COLO829 (cell line): ENCODE results near the gene RER1.

Experiments used
- DNase-seq: peaks from one replicate; pipeline ENCODE4 v3.0.0; 2012; ENCODE audit warnings: low spot score

RER1 gene, protein sequence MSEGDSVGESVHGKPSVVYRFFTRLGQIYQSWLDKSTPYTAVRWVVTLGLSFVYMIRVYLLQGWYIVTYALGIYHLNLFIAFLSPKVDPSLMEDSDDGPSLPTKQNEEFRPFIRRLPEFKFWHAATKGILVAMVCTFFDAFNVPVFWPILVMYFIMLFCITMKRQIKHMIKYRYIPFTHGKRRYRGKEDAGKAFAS

DNA sequence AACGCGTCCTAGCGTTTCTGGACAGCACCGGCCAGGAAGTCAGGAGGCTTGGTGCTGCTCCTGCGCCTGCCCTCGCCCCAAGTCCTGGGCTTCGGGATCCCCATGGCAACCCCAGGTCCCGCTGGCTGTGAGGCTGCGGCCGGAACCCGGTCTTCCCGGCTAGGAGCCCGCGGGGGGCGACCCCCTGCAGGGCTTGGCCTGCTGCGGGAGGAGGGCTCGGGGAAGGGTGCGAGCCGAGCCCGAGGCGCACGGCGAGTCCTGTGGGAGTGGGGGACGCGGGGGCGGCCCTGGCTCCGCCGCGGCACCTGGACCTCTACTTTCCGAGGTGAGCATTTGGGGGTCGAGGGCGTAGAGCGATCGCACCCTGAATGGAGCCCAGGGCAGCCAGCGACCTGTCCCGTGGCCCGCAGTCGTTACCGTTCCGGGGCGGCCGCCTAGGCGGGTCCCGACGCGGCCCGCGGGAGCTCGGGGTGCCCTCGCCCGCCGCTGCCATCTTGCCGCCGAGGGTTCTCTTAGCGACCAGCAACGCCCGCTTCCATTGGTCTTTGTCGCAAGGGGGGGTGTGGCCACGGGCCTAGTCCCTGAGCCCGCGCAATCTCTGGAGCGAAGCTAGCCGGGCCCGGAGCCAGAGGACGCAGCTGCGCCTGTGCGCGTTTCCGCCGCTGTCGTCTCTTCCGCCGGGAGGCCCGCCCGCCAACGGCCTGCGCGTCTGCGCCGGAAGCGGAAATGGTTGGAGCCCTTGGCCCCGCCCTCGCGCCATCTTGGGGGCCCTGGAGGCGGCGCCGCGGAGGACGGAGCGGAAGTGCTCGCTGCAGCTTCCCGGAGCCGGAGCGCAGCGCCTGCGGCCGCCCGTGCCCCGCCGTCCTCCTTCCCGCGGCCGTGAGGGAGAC, at the start of gene RER1, which contains the start of gene MORN1:
RER1 (plus strand) TSS at position 801 of the 890 bp plus-strand sequence. CDS start 3,950 bp downstream, outside the sequence.
MORN1 (minus strand) TSS at position 514 of the 890 bp plus-strand sequence; CDS start at position 493, 21 bp downstream.
- DNase-seq = peak; percentile 94

DNA sequence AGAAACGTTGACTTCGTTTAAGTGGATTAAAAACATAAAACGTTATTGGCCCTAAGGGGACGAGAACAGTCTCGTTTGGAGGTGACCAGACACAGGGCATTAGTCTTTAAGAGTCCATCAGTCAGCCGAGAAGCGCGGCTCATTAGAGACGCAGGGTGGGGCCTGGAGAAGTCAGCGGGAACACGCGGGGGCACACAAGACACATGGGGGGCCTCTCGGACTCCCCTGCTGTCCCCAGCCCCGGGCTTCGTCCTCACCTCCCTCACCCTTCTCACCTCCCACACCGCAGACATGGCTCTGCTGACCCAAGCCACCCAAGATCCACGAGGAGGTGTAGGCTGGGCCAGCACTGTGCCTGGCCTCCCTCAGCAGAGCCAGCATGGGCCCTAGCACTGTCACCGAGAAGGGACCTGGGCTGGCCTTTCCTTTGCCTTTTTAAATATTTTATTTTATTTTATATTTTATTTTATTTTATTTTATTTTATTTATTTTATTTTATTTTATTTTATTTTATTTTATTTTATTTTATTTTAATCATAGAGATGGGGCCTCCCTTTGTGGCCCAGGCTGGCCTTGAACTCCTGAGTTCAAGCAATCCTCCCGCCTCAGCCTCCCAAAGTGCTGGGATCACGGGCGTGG, 49.1 kb upstream of the RER1 start:
- no peak for DNase-seq

DNA sequence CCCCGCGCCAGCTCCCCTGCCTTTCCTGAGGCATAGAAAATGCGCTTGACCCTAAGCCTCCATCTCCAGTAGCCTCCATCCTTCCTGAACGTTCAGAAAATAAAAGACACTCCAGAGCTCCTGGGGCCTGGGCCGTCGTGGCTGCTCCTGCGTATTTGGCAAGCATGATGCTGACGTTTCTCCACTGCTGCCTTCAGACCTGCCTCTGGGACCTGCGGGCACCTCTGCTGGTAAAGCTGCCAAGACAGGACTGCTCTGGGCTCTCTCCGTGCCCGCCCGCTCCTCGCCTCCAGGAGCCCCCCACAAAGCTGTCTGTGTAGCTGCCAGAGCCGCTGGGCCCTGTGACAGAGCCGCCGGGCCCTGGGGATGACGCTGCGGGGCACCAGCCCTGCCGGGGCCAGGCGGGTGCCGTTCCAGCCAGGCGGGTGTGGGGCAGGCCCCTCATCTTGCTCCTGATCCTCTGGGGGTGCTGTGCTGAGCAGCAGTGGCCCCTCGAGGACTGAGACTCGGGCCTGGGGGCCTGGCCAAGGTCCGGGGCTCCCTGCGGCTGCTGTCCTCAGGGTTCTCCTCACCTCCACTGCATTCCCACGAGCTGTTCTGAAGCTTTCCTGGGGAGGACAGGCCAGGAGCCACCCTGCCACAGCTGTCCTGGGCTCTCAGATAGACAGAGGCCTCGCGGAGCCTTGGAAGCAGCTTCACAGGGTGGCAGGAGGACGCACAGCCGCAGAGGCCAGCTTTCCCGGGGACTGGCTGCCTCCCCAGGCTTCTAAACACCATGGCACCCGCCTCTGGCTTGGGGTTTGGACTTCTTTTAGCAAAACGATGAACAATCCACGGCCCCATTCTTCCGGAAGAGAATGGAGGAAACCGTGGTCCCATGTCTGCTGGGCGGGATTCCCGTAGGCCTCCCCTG, 48.4 kb upstream of the RER1 start:
- no peak for DNase-seq

DNA sequence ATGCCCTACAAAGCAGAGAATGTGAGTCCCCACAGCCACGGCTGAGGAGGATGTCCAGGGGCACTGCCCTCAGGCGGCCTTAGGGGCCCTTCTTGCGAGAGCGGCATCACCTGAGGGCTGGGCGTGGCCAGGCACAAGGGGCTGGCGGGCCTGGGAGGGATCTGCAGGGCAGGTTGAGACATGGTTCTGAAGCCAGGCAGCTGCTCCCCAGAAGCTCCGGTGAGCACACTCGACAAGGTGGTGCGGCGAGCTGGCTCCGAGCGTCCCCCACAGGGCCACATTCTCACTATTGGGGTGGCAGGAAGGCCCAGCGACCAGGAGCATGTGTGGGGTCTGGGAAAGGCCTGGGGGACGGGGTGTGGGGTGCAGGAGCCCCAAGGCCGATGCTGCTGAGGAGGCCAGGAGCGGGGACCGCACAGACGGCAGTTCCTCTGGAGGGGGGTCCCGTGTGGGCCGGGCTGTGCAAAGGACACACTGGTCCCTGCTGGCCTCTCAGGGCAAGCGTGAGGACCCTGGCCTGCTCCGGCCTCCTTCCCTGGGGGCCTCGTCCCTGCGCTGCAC, 47.4 kb upstream of the RER1 start:
- DNase-seq = no peak

DNA sequence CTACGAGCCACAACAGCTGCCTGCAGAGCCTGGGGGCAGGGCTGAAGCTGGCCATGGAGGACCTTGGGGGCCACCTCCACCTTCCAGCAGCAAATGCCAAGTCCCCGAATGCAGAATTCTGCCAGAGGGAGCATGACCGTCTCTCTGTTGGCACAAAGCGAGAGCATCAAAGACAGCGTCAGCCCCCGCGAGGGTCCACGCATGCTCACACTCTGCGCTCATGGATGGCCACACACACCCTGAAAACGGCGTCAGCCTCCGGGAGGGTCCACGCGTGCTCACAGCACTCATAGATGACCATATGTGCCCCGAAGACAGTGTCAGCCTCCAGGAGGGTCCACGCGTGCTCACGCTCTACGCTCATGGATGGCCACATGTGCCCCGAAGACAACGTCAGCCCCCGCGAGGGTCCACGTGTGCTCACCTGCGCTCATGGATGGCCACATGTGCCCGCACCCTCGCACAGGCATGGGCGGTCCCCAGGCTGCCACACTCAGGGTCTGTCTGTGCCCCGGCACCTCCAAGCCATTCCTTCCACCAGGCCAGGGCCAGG, 46.8 kb upstream of the RER1 start:
- no peak for DNase-seq

DNA sequence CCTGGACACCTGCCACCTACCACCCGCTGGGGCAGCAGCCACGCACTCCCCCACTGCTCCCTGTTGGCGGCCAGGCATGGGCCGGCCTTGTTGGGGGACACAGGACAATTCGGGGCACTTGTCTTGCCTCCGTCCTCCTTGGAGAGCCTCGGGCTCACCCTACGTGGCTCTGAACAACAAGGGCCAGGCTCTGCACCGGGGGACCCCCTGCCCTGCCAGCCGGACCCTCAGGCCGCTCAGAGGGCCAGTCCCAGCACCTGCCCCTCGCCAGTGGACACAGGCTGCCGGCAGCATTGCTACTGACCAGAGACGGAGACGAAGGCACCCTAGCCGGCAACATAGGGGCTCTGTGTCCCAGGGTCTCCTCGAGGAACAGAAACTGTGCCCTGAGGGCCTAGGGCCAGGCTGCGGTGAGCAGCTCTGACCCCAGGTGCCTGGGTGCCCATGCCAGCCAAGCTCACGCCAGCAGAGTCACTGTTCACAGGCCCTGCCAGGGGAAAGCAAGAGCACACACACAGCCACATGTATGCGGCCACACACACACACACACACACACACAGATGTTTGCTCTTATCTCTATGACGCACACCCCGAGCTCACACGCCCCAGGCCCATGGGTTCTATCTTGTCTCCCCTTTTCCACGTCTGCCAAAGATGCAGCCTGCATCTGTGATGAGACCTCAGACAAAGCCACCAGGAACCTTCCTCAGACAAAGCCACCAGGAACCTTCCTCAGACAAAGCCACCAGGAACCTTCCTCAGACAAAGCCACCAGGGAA, 46.2 kb upstream of the RER1 start:
- DNase-seq = no peak

DNA sequence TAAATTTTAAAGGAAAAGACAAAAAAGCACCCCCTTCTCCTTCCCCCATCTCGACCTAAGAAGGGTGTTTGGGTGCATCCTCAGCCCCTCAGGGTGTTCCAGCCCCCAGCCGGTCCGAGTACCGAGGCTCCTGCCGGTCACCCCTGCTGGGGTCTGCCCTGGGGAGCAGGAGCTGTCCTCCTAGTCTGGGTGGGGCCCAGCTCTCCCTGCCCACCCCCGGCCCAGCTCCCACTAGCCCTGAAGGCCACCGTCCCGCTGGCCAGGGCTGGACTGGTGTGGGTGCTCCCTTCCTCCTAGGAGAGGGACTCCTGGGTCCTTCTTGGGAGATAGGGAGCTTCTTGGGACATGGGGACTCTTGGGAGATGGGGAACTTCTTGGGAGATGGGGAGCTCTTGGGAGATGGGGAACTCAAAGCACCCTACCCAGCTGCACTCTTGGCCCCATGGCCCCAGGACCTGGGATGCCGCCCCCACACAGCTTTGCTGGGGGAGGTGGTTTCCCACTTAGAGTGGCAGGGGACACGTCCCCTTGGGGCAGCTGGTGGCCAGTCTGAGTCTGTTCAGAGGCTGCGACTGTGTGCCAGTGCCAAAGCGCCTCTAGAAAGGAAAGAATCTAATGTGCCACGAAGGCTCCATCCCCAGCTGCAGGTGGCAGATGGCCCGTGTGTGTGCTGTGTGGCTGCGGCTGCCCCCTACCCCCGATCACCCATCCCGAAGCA, 44.8 kb upstream of the RER1 start:
- DNase-seq = no peak

DNA sequence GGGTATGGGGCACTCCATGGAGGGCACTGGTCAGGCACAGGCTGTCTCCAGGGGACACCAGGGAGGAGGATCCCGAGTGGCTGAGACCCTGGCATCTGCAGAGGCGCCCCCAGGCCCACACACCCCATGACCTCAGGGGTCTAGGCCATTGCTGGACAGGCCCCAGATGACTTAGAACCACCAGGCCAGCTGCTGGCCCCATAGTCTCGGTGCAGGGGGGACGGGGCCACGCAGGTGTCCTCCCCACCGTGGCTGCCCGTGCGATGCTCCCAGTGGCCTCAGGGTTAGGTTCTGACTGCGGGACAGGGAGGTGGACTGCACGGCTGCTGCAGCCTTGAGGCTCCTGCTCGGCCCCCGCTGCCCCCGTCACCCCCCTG, 44.2 kb upstream of the RER1 start:
- DNase-seq = no peak

DNA sequence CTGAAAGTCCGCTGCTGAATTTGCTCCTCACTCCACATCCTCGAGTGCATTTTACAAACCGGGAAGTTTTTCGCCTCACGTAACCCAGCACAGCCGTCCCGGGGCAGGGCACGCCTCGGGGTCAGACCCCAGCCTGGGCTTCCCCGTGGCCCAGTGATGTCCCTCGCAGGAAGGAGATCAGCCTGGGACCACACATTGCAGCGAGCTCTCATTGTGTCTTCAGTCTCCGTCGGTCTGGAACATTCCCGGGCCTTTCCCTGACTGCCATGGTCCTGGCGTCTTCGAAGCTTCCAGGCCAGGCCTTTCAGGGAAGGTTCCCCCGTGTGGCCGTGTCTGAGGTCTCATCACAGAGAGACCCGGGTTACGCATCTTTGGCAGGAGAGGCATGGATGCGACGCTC, 43.7 kb upstream of the RER1 start:
- no peak for DNase-seq

DNA sequence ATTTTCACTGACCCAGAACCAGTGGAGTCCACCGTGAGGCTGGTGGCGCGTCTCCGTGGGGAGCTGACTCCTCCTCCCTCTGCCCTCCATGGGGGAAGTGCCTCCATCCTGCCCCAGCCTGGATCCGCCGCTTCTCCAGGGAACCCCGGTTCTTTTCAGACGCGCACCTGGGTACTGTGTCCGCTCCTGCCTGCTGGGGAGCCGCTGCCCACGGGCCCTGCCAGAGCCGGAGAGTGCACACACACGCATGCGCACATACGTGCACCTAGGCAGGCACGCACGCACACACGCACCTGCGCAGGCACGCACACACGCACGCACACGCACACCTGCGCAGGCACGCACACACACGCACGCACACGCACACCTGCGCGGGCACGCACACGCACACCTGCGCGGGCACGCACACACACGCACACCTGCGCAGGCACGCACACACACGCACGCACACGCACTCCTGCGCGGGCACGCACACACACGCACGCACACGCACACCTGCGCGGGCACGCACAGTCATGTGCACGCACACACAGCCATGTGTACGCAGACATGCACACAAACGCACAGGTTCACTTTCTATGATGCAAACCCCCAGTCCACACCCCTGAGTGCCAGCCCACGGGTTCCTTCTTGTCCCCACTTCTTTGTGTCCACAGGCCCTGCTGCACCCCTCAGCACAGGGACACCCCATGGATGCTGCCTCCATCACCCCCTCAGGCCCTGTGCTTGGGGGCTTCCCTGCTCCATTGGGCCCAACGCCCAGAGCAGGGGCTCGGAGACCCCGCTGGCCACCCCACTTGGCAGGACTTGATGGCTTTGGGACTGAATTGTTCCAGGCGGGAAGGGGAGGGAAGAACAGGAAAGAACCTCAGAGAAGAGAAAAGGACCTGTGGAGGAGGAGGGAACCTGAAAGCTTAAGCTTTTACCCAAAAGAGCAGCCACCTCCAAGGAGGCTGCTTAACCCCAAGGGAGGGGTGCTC, 43.0 kb upstream of the RER1 start:
- no peak for DNase-seq

DNA sequence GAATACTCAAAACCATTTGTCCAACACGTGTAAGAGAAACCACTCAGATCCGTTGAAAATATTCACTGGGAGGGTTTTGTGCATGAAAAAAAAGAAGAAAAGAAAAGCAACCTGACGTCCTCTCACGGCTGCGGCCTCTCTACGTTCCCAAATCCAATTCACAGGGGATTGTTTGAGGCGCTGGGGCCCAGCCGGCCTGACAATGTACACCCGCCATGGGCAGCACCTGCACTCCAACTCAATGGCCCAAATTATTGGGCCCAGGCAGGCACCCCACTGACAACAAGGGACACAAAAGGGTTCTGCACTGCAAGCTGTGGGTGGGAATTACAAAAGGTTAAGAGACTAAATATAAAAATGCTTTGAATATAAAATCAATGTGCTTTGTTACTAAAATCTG, 41.8 kb upstream of the RER1 start:
- no peak for DNase-seq

DNA sequence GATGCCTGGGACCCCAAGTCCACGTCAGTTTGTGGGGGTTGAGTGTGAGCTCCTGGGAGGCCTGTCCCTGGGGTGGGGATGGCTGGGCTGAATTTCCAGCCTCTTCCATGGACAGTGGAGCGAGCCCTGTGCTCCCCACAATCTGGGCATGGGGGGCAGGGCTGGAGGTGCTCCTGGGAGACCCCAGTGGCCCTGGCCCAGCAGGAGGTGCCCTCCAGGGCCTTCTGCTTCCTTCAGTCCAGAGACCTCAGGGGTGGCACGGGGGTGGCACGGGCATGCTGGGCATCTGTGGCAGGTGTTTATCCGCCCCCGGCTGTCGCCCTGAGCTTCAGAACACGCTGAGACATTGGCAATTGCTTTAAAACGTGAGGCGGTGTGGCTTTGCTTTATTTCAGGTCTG, 41.1 kb upstream of the RER1 start:
- no peak for DNase-seq

DNA sequence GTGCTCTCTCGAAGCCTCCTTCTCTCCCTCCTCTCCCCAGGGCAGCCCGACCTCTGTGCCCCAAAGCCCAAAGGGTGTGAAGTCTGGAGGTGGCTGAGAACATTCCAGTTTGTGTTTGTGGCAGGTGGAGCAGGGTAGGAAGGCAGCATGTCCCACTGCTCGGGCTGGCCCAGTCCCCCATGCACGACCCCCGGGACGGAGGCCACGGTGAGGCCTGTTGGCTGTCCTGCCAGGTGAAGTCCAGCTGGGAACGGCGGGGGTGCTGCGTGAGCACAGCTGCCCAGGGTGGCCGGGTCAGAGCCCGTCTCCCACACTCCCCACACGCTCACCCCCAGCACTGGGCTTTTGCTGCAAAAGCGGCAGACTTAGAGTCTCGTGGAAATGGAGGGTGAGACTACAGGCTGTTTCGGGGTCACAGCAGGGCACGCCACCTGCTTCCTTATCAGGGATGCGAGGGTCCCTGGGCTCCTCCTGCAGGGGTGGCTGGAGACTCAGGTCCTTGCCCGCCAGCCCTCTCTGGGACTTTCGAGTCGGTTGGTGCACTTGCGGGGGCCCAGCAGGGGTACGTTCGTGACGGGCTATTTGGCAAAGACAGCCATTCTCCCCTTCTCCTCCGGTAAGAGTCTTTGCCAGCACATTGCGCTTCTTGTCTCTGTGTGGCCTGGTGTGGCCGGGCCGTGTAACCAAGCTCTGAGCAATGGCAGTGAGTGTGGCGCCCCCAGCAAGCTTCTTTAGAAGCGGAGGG, 40.6 kb upstream of the RER1 start:
- DNase-seq = no peak

DNA sequence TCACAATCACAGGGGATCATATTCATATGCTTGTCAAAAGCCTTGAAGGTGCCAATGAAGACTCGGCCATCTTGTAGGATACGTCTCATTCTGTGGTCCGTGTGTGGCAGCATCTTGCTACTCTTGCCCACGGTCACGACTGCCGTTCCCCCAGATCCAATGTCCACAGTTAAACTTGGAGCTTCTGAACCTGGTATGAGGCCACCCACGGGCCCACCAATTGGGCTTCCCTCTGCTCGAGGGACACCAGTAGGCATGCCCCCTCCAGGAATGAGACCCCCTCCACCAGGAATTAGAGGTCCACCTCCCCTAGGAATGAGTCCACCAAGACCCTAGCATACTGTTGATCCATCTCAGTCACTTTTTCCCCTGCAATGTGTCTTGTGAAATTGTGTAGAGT, 39.9 kb upstream of the RER1 start:
- no peak for DNase-seq

DNA sequence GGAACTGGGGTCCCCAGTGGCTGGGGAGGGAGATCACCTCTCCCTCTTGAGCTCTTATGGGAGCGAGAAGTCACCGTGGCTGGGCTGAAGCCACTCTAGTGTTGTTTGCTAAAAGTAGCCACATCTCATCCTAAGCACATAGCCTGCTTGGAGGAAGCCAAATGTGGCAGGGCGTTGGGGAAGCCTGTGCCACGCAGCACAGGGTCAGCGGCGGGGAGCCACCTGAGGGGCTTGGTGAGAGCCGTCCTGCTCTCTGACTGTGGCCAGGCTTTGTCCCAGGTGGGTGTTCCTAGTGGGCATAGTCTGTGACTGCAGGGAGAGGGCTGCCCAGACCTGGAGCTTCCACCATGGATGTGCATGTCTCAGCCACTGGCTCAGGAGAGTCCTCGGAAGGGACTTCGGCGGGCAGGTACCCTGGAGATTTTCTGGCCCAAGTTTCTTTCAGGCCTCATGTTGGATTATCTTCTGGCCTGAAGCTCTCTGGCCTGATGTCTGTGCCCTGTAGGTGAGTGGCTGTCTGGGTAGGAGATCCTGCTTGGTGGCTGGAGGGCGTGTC, 39.2 kb upstream of the RER1 start:
- no peak for DNase-seq

DNA sequence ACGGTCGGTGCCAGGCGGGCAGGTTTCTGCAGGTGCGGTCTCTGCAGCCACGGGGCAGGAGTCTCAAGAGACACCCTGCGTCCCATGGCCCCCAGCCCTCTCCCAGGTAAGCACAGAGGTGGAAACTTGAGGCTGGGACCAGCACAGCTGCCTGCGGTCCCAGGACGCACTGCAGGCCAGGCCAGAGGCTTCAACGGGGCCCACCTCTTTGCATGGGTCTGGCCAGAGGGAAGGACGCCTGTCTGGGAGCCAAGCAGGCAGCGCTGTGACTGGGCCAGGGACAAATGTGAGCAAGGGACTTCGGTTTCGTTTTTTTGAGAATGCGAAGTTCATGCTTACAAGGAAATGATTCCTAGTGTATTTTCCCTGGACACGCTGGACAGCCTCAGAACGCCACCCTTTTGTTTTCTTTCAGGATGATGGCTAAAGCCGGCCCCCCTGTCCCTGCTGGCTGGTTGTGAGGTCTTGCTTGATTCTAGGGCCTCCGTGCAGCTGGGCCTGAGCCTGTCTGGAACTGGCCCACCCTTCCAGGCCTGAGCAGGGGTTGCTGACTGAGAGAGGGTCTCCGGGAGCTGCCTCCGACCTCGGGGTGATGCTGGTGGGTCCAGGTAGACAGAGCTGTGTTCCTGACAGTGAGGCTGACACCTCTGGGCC, 38.6 kb upstream of the RER1 start:
- DNase-seq = no peak
